Endothelial cell (in vitro differentiated cells): ENCODE measurements around the gene C5. TPM values are rescaled to one million over a fixed set of nuclear protein-coding genes. Genes with fewer than 3 reads are reported as not detected.
"Not testable (repeated sequence)": the region's sequence is repeated elsewhere in the genome, so short reads cannot be mapped to it uniquely, and the experiment has no call there.

Experiments used
- DNase-seq: peaks from one replicate; pipeline ENCODE4 v3.0.0; 2021; ENCODE audit warnings: low spot score
- H3K27ac Mint-ChIP-seq: one replicate; pipeline ENCODE4 v1.8.0; 2021; ENCODE audit warnings: mixed read lengths, inconsistent platforms; ENCODE audit not compliant: unreplicated experiment
- H3K27me3 Mint-ChIP-seq: one replicate; pipeline ENCODE4 v1.8.0; 2021; ENCODE audit warnings: mild to moderate bottlenecking, moderate library complexity, mixed read lengths, inconsistent platforms; ENCODE audit not compliant: unreplicated experiment
- H3K36me3 Mint-ChIP-seq: one replicate; pipeline ENCODE4 v1.8.0; 2021; ENCODE audit warnings: mild to moderate bottlenecking, low read depth, mixed read lengths, inconsistent platforms; ENCODE audit not compliant: unreplicated experiment
- H3K4me1 Mint-ChIP-seq: one replicate; pipeline ENCODE4 v1.8.0; 2021; ENCODE audit warnings: mild to moderate bottlenecking, mixed read lengths, inconsistent platforms; ENCODE audit not compliant: unreplicated experiment
- H3K4me3 Mint-ChIP-seq: one replicate; pipeline ENCODE4 v1.8.0; 2021; ENCODE audit warnings: mild to moderate bottlenecking, mixed read lengths, inconsistent platforms; ENCODE audit not compliant: unreplicated experiment
- H3K9me3 Mint-ChIP-seq: one replicate; pipeline ENCODE4 v1.8.0; 2021; ENCODE audit warnings: mixed read lengths, inconsistent platforms; ENCODE audit not compliant: unreplicated experiment
- long read RNA-seq: library from polyadenylated mRNA; unstranded; transcript quantifications from one replicate; pipeline ENCODE4 v2.0.0, GENCODE V29; 2020; ENCODE audit not compliant: unreplicated experiment
- total RNA-seq: library from RNA; stranded (reverse); fragmentation: NEBNext Ultra II Directional; extraction: Animal tissue kit (Norgen Biotek cat#: 25700); gene quantifications from one replicate; pipeline ENCODE4 v1.2.1, GENCODE V29; 2021; ENCODE audit not compliant: unreplicated experiment
- TF ChIP-seq, protein P1 (sequence below): fragments of 200-600 bp; sonication (generic); IDR thresholded peaks from one replicate; pipeline ENCODE4 v1.5.0; 2021; ENCODE audit warnings: antibody characterized with exemption; ENCODE audit not compliant: unreplicated experiment

Gene C5
- 0.41 TPM for total RNA-seq
- long read RNA-seq, result 0 reads

DNA sequence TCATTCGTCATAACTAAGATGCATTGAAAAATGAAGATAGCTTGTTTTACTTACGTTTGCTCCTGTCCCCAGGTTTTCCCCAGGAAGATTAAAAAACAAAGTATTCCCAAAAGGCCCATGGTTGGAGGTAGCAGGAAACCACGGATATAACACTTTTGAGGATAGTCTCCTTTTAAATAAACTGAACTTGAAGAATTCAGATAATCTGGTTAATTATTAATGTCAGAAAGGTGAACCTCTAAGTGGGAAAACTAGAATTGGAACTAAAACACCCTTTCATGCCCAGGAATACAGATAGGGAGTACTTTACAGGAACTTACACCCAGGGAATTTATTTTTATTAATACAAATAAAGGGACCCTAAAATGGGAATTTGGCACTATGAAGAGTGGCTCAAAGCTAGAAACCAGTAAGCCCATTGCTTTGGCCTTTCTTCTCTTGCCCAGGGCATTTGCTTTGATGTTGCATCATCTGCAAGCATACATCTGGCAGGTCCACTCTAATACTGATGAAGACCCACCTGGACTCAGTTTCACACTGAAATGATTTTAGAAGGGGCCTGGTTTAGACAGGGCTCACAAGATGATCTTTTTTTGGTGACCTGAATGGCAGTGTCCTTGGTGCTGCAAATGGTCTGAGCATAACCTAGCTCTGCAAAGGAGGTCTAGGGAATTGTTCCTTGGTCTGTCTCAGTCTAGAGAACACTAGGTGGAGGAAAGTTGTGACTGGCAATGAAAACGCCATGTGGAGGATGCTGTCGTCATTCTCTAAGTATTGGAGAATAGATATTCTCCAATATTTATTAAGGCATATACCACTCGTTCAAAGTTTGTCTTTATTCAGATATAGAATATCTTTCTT, at the start of gene C5:
Gene C5 (minus strand): TSS at position 148 of the 861 bp plus-strand sequence. CDS start 29 bp downstream, at position 119.
- Mint-ChIP-seq H3K4me1 (peaks cover 5% of the 10 kb centered on the region), H3K9me3 (no peaks in the 10 kb centered on the region), H3K27ac (no peak within 1 kb of the TSS), H3K36me3 (no peaks in the 10 kb centered on the region), H3K27me3 (no peaks in the 10 kb centered on the region), H3K4me3 (no peak within 1 kb of the TSS)
- no peak for DNase-seq
- TF ChIP-seq, protein P1, sequence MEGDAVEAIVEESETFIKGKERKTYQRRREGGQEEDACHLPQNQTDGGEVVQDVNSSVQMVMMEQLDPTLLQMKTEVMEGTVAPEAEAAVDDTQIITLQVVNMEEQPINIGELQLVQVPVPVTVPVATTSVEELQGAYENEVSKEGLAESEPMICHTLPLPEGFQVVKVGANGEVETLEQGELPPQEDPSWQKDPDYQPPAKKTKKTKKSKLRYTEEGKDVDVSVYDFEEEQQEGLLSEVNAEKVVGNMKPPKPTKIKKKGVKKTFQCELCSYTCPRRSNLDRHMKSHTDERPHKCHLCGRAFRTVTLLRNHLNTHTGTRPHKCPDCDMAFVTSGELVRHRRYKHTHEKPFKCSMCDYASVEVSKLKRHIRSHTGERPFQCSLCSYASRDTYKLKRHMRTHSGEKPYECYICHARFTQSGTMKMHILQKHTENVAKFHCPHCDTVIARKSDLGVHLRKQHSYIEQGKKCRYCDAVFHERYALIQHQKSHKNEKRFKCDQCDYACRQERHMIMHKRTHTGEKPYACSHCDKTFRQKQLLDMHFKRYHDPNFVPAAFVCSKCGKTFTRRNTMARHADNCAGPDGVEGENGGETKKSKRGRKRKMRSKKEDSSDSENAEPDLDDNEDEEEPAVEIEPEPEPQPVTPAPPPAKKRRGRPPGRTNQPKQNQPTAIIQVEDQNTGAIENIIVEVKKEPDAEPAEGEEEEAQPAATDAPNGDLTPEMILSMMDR, result no peak

DNA sequence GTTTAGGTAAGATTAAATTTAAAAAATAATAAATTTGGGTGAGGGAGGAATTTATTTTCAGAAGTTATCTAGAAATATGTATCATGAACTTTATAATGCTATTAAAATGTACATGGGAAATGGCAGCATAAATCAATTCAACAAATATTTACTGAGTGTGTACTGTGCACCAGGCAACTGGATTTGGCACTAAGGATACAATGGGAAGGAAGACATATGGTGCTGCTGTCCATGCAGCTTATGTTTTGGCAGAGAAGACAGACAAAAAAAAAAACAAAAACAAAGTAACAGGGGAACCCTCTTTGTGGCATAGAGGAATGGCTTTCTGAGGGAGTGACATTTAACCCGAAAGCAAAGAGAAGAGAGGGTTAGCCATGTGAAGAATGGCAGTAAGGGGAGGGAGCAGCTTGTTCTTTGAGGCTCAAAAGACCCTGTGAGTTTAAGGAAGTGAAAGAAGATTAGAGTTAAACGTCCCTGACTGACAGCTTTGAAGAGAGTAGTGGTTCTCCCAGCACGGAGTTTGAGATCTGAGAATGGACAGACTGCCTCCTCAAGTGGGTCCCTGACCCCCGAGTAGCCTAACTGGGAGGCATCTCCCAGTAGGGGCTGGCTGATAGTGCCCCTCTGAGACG, 48.6 kb upstream of the C5 start:
- no peaks in the 10 kb centered on the region for H3K27me3 Mint-ChIP-seq
- H3K9me3 Mint-ChIP-seq, result no peaks in the 10 kb centered on the region
- TF ChIP-seq, protein P1, result no peak
- peaks cover 25% of the 10 kb centered on the region for H3K36me3 Mint-ChIP-seq
- no peak overlapping the region for H3K27ac Mint-ChIP-seq
- no peak for DNase-seq
- H3K4me1 Mint-ChIP-seq, result no peaks in the 10 kb centered on the region
- H3K4me3 Mint-ChIP-seq, result no peak overlapping the region

DNA sequence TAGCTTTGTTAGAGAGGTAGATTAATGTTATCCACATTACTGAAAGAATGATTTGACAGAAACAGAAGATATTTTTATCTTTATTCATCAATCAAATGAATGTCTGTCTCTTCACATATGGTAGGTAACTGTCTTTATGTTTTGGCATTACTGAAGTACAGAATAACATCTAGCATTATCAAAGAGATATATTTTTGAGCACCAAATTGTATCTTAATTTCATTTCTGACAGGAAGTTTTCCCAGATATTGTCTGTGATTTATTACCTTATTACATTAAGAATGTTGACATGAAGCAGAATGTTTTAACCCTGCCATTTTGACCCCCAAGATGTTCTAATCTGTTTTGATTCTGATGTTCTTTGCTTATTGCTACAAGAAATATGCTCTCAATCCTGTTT, 45.0 kb upstream of the C5 start:
- H3K4me3 Mint-ChIP-seq, result no peak overlapping the region
- no peaks in the 10 kb centered on the region for H3K4me1 Mint-ChIP-seq
- H3K36me3 Mint-ChIP-seq, result peaks cover 17% of the 10 kb centered on the region
- H3K9me3 Mint-ChIP-seq, result no peaks in the 10 kb centered on the region
- TF ChIP-seq, protein P1, result no peak
- no peak overlapping the region for H3K27ac Mint-ChIP-seq
- DNase-seq, result no peak
- H3K27me3 Mint-ChIP-seq, result no peaks in the 10 kb centered on the region

DNA sequence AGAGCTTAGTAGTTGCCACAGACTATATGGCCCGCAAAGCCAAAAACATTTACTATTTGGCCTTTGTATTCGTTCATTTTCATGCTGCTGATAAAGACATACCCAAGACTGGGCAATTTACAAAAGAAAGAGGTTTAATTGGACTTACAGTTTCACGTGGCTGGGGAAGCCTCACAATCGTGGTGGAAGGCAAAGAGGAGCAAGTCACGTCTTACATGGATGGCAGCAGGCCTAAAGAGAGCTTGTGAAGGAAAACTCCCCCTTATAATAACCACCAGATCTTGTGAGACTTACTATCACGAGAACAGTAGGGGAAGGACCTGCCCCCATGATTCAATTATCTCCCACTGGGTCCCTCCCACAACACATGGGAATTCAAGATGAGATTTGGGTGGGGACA, 40.7 kb upstream of the C5 start:
- H3K9me3 Mint-ChIP-seq, H3K27ac Mint-ChIP-seq, H3K4me3 Mint-ChIP-seq, H3K36me3 Mint-ChIP-seq, DNase-seq, H3K27me3 Mint-ChIP-seq, H3K4me1 Mint-ChIP-seq: not testable (repeated sequence)

DNA sequence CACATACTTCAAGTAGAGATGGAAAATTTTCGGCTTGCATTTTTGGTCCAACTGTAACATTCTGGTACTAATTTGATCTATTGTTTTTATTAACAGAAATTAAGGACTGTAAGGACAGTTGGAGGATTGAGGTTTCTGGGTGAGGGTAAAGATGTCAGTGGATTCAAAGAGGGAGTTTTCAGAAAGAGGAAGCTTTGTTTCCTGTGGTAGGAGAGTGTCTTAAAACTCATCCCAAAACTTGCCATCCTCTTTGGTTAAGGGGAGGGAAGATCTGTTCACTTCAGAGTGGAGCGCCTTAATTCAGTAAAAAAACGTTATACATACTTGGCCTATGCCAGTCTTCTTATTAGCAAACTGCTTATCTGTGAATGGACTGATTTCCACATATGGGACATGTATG, 38.5 kb upstream of the C5 start:
- TF ChIP-seq, protein P1, result no peak
- H3K27ac Mint-ChIP-seq, result no peak overlapping the region
- no peak for DNase-seq
- H3K4me3 Mint-ChIP-seq, result no peak overlapping the region
- H3K9me3 Mint-ChIP-seq, result no peaks in the 10 kb centered on the region
- peaks cover 5% of the 10 kb centered on the region for H3K4me1 Mint-ChIP-seq
- peaks cover 4% of the 10 kb centered on the region for H3K36me3 Mint-ChIP-seq
- no peaks in the 10 kb centered on the region for H3K27me3 Mint-ChIP-seq
